A549 (cell line): ENCODE measurements around the gene LRRC4.

Experiments used
- BHLHE40 ChIP-seq: IDR thresholded peaks from 2 replicates; pipeline ENCODE4 v1.6.1; 2012; ENCODE audit warnings: low read depth, low read length, inconsistent platforms
- CHD4 ChIP-seq: fragments of 200-600 bp; sonication (generic); IDR thresholded peaks from 2 replicates; pipeline ENCODE4 v1.6.1; 2016; ENCODE audit warnings: antibody characterized with exemption, mild to moderate bottlenecking, borderline replicate concordance
- EP300 ChIP-seq, 2 experiments: fragments of >200 bp; sonication (Bioruptor Twin); formaldehyde crosslinking; IDR thresholded peaks; 2 replicates in 1 of 2; 3 replicates in 1 of 2; pipeline ENCODE4 v1.6.1; 2016 to 2017
- MYC ChIP-seq: IDR thresholded peaks from 2 replicates; pipeline ENCODE4 v1.6.1; 2012; ENCODE audit warnings: mild to moderate bottlenecking, inconsistent platforms, low read length, improper control_type of control experiment, borderline replicate concordance
- POLR2A ChIP-seq: IDR thresholded peaks from 2 replicates; pipeline ENCODE4 v1.6.1; 2012; ENCODE audit warnings: mild to moderate bottlenecking, low read length
- RNF2 ChIP-seq: fragments of 200-600 bp; sonication (generic); IDR thresholded peaks from 2 replicates; pipeline ENCODE4 v1.6.1; 2016; ENCODE audit warnings: low read depth, mild to moderate bottlenecking, antibody characterized with exemption, moderate library complexity, borderline replicate concordance
- TF ChIP-seq, protein P1 (sequence below): fragments of >200 bp; sonication (Bioruptor Twin); formaldehyde crosslinking; IDR thresholded peaks from 3 replicates; pipeline ENCODE4 v1.5.1; 2016
- TF ChIP-seq, protein P2 (sequence below): fragments of 450-650 bp; IDR thresholded peaks from 2 replicates; pipeline ENCODE4 v1.6.1; 2014; ENCODE audit warnings: antibody characterized with exemption

DNA sequence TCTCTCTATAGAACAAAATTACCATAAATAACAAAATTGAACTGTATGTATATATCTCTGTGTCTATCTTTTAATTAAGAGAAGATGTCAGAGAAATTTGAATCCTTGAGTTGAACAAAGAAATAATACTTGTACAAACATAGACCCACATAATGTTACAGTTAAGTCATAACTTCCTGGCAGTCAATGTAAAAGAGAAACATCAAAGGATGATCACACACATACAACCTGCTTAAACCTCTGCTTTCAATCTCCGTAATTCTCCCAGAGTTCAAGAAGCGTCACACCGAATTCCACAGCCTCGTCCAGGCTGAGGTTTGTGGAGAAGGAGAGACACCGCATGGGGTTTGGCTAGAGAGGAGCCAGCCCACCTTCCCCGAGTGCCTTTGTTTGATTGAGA, 40.1 kb upstream of the LRRC4 start:
- no peak for TF ChIP-seq BHLHE40
- TF ChIP-seq, protein P1, sequence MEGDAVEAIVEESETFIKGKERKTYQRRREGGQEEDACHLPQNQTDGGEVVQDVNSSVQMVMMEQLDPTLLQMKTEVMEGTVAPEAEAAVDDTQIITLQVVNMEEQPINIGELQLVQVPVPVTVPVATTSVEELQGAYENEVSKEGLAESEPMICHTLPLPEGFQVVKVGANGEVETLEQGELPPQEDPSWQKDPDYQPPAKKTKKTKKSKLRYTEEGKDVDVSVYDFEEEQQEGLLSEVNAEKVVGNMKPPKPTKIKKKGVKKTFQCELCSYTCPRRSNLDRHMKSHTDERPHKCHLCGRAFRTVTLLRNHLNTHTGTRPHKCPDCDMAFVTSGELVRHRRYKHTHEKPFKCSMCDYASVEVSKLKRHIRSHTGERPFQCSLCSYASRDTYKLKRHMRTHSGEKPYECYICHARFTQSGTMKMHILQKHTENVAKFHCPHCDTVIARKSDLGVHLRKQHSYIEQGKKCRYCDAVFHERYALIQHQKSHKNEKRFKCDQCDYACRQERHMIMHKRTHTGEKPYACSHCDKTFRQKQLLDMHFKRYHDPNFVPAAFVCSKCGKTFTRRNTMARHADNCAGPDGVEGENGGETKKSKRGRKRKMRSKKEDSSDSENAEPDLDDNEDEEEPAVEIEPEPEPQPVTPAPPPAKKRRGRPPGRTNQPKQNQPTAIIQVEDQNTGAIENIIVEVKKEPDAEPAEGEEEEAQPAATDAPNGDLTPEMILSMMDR, result no peak
- TF ChIP-seq MYC, result no peak
- TF ChIP-seq CHD4, result no peak
- TF ChIP-seq POLR2A, result no peak
- TF ChIP-seq, protein P2, sequence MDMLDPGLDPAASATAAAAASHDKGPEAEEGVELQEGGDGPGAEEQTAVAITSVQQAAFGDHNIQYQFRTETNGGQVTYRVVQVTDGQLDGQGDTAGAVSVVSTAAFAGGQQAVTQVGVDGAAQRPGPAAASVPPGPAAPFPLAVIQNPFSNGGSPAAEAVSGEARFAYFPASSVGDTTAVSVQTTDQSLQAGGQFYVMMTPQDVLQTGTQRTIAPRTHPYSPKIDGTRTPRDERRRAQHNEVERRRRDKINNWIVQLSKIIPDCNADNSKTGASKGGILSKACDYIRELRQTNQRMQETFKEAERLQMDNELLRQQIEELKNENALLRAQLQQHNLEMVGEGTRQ, result no peak
- TF ChIP-seq EP300 (IDR thresholded peaks at IDR 0.05), result no peak
- no peak for TF ChIP-seq RNF2
